Measurements from ENCODE around the gene SYNE4.
"Not testable (repeated sequence)": the region's sequence is repeated elsewhere in the genome, so short reads cannot be mapped to it uniquely, and the experiment has no call there.

Gene SYNE4

DNA sequence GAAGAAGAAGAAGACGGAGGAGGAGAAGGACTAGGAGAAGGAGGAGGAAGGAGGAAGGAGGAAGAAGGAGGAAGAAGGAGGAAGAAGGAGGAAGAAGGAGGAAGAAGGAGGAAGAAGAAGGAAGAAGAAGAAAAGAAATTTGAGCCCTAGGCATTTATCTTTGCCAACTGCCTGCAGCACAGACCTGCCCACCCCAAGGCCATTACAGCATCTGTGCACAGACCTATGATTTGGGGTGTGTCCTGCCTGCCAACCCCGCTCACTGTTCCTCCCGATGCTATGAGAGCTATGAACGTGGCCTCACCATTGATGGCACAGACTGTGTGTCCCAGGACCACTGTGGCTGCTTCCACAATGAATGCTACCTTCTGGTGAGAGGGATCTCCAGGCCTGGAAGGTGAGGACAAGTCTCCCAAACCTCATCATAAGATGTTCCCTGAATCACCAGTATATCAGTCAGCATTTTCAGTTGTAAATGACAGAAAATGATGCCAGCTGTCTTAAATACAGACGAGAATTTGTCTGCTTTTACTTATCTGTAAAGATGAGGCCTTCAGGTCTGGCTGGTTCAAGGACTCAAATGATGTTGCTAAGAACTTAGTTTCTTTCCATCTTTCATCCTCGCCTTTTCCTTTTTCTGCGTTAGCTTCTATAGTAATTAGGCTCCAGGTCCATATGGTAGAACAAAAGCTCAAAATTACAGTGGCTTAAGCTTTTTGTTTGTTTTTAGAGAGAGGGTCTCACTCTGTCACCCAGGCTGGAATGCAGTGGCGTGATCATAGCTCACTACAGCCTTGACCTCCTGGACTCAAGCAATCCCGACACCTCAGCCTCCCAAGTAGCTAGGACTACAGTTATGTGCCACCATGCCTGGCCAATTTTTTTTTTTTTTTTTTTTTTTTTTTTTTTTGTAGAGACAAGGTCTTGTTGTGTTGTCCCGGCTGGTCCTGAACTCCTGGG, 17.6 kb downstream of the SYNE4 start:
- no peak for DNase-seq (ENCODE audit: low read depth)

DNA sequence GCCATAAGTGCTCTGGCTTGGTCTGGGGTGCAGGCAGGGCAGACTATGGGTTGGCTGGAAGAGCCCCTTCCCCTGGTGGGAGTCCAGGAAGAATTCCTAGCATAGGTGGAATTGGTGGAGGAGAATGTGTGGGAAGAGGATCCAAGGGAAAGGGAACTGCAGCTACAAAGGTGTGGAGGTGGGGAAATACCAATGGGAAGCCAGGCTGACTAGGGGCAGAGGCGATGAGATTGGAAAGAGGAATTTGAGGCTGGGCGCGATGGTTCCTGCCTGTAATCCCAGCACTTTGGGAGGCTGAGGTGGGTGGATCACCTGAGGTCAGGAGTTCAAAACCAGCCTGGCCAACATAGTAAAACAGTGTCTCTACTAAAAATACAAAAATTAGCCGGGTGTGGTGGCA, 18.5 kb downstream of the SYNE4 start:
- DNase-seq (ENCODE audit: low read depth) = no peak

DNA sequence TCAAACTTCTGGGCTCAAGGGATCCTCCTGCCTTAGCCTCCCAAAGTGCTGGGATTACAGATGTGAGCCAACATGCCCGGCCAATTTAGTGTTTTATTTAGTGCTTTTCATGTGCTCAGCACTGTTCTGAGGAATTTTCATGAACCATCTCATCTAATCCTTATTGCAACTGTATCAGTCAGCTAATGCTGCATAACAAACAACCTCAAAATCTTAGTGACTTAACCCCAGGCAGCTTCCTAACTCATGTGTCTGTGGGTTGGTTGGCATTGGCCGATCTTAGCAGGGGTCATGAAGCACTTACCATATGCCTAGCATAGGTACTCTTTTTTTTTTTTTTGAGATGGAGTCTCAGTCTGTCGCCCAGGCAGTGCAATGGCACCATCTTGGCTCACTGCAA, 19.8 kb downstream of the SYNE4 start:
- no peak for DNase-seq (ENCODE audit: low read depth)

DNA sequence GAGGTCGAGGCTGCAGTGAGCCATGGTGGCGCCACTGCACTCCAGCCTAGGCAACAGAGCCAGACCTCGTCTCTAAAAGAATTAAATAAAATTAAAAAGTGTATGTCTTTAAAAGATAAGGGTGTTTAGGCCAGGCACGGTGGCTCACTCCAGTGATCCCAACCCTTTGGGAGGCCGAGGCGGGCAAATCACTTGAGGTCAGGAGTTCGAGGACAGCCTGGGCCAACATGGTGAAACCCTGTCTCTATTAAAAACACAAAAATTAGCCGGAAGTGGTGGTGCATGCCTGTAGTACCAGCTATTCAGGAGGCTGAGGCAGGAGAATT, 21.1 kb downstream of the SYNE4 start:
- no peak for DNase-seq (ENCODE audit: low read depth)

DNA sequence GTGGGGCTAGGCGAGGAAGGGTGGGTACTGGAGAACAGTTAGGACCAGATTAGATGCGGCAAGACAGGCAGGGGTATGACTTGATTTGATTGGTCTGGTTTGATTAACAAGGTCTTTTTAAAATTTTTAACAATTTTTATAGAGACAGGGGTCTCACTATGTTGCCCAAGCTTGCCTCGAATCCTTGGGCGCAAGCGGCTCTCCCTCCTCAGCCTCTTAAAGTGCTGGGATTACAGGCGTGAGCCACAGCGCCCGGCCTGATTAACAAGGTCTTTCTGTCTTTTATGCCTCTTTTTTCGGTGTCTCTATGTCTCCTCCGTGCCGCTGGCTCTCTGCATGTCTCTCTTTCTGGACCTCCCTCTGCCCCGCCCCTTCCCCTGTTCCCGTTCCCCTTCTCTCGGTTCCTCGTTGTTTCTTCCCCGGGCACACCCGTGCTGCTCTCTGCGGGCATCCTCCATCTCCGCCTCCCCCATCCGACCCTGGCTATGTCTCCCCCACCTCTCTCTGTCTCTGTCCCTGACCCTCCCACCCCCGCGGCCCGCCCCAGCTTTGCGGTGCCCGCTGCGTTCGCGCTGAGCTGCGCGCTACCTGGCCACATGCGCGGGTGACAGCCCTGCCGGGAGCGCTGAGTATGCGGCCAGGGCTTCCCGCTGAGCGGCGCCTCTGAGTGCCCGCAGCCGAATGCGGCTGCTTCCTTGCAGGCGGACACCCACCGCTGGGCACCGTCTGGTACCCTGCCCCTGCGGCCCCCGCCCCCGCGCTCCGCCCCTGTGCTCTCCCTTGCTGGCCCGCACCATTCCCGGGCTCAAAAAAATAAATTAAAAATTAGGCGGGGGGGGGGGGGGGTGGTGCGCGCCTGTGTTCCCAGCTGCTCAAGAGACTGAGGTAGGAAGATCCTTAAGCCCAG, 21.7 kb downstream of the SYNE4 start:
- DNase-seq (ENCODE audit: low read depth) = no peak

DNA sequence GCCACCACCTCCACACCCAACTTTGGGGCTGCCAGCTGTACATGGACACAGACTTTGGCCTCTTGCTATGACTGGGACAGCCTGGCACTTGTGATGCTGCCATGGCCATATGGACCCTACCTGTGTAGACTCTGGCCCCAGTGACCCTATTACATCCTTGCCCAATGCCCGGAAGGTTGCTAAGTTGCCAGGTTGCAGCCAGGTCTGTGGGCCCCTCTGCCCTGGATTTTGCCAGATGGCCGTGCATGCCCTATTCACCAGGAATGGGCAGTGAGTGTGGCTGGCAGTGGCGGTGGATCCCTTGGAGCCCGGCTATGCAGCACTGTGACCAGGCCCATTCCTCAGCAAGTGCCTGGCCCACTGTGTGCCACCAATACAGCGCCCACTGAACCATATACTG, 22.5 kb downstream of the SYNE4 start:
- no peak for DNase-seq (ENCODE audit: low read depth)

DNA sequence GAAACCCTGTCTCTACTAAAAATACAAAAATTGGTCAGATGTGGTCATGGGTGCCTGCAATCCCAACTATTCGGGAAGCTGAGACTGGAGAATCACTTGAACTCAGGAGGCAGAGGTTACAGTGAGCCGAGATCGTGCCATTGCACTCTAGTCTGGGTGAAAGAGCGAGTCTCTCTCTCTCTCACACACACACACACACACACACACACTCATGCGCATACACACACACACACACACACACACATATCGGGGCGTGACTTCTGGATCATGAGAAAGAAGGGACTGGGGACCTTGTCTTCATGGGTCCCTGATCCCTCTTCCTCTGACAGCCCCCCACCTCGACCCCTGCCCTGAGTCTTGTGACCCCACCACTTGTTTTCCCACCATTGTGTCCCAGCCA, 25.4 kb downstream of the SYNE4 start:
- no peak for DNase-seq (ENCODE audit: low read depth)

DNA sequence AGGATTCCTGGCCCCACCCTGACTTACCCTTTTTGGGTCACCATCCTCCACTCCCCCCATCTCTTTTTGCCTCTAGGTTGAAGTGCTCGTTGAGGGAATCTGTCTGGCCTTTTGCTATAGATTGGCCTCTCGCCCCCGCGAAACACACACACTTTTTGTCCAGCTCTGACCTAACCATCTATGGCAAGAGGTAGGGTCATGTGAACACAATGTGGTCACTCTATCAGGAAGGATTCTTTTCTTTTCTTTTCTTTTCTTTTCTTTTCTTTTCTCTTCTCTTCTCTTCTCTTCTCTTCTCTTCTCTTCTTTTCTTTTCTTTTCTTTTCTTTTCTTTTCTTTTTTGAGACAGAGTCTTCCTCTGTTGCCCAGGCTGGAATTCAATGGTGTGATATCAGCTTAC, 27.6 kb downstream of the SYNE4 start:
- DNase-seq (ENCODE audit: low read depth) = not testable (repeated sequence)

DNA sequence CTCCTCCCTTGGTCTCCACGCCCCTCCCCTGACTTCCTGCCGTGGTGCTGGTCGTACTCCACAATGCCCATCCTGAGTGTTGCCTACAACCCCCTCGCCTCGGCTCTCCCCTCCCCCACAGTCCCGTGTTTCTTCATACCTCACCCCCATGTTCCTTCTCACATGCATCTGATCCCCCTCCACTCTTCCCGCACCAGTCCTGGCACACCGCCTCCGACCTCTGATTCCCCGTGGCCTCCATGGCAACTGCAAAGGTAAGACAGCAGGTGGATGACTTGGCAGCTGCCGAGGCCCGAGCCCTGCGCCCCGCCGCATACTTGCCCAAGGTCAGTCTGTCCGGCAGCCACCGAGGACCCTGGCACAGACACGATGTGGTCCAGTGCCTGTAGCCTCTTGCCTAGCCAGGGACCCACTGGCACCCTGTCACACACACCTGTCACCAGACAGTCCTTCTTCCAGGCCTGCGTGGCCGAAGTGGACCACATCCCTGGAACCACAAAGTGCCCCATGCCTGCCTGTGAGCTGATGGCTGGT, 29.7 kb downstream of the SYNE4 start:
- no peak for DNase-seq (ENCODE audit: low read depth)

DNA sequence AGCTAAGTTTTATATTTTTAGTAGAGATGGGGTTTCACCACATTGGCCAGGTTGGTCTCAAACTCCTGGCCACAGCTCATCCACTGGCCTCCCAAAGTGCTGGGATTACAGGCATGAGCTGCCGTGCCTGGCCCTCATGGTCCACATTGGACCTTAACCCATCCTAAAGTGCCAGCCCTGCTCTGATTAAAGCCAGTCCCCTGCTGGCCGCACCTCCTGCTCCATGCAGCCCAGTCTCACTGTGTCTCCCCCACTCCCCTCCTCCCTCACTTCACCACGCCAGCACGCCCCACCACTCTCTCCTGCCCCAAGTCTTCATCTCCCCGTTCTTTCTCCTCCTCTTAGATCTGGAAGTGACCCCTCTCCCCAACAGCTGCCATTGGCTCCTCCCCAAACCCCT, 30.3 kb downstream of the SYNE4 start:
- DNase-seq (ENCODE audit: low read depth) = no peak

DNA sequence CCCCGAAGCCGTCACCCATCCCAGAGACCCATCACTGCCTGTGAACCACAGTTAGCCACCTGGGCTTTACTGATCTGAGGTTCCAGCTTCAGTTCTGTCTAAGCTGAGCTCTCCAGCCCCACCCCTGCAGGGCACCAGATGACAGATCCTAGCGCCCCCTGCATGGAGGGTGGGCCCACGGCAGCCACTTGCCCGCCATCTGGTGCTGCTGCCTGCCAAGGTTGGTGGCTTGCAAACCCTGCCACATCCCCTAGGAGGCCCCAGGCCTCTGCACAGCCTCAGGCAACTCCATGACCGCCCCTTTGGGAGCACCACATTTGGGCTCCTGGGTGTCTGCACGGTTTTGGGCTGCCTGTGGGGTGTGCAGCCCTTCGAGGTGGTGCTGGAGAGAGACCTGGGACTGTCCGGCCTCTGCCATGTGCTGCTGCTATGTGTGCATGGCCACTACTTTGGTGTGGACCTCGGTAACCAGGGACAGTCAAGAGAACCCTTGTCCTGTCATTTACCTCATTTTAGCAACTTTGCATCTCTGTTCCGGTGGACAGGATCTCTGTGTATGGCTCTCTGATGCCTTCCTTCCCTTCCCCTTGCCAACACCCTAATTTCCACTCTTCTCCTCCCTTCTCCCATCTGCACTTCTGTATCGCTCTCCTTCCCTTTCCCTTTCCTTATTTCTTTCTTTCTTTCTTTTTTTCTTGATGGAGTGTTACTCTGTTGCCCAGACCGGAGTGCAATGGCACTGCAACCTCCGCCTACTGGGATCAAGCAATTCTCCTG, 31.0 kb downstream of the SYNE4 start:
- no peak for DNase-seq (ENCODE audit: low read depth)

DNA sequence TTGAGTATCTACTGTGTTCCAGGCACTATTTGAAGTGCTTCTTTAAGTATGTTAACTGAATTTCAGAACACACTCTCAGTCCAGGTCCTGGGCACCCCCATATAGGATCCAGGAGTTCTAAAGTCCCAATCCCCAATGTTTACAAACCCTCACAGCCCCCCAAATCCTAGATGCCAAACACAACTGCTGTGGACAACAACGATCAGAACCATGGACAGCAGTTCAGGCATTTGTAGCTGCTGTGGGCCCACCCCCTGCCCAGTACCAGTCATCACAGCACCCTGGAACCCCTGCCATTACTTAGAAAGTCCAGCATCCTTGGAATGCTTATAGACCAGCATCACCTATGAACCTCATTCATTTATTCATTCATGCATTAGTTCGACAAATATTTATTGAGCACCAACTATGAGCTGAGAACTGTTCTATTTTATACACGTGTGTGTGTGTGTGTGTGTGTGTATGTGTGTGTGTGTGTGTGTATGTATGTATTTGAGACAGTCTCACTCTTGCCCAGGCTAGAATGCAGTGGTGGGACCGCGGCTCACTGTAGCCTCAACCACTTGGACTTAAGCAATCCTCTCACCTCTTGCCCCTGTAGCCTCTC, 32.9 kb downstream of the SYNE4 start:
- DNase-seq (ENCODE audit: low read depth) = no peak

DNA sequence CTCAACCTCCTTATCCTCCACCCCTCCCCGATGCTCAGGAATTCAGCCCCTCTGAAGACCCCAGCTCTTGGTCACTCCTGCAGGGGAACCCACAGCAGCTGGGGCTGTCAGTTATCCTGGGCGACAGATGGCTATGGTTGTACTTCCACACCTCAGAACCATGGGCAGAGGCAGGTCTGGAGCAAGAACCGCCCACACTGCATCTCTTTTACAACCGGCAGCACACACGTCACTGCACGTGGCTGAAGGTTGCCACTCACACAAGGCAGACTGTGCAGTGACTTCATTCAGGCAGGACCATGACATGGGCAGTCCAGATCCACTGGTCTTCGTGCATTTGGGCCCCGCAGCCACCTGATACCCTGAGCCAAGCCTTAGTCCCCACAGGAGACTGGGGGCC, 35.1 kb downstream of the SYNE4 start:
- DNase-seq (ENCODE audit: low read depth) = no peak

DNA sequence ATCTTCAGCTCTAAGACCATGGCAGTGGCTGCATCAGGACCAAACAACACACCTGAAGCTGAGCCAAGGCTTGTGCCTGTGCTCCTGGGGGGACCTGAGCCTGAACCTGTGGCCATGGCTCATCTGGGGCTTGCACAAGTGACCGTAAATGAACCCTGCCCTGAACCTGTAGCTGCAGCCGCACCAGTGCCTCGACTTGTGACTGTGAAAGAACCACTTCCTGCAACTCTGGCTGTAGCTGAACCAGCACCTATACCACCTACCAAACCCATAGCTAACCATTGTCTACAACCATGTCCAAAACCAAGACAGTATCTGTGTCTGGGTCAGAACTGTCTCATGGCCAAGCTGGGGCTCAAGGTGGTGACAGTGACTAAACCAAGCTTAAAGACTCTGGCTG, 41.8 kb downstream of the SYNE4 start:
- no peak for DNase-seq (ENCODE audit: low read depth)

DNA sequence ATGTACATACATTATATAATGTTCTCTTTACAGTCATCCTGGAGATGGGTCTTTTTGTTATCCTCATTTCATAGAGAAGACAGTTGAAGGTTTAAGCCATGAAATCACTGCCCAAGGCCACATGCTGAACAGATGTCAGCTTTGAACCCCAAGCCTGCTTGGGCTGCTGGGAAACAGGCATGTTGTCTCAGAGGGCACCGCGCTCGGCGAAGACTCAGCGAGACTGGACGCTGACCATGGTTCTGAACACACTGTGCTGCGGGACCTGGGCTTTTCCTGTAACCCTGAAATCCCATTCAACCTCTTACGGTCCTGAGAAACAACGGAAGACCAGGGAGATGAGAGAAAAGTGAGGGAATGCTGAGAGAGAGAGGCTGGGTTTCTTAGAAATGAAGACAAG, 45.1 kb downstream of the SYNE4 start:
- DNase-seq (ENCODE audit: low read depth) = no peak

DNA sequence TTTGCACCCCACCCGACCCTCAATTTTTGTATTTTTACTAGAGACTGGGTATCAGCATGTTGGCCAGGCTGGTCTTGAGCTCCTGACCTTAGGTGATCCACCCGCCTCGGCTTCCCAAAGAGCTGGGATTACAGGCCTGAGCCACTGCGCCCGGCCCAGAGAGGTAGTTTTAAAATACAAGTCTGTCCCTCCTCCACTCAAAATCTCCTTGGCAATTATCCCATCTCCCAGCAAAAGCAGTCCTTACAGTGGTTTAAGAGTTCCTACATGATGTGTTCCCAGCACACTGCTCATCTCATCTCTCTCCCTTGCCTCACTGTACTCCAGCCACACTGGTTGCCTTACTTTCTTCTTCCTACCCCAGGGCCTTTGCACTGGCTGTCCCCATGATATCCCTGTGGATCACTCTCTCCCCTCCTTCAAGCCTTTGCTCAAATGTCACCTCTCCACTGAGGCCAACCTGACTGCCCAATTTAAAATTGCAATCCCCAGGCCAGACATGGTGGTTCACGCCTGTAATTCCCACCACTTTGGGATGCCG, 48.1 kb downstream of the SYNE4 start:
- DNase-seq (ENCODE audit: low read depth) = no peak

DNA sequence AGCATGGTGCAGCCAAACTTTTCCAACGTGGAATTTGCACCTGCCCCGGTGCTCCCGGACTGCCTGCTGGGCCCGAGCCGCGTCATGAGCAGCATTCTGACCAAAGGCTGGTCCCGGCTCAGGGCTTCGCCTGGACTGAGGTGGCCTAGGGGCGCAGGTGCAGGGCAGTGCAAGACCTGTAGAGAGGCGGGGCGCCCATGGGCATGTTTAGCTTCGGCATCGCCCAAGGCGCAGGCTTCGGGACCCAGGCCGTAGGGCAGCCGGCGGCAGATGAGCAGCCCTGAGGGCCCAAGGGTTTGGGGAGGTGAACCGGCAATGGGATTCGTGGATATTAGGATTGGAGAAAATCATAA, 48.7 kb downstream of the SYNE4 start:
- DNase-seq (ENCODE audit: low read depth) = no peak

DNA sequence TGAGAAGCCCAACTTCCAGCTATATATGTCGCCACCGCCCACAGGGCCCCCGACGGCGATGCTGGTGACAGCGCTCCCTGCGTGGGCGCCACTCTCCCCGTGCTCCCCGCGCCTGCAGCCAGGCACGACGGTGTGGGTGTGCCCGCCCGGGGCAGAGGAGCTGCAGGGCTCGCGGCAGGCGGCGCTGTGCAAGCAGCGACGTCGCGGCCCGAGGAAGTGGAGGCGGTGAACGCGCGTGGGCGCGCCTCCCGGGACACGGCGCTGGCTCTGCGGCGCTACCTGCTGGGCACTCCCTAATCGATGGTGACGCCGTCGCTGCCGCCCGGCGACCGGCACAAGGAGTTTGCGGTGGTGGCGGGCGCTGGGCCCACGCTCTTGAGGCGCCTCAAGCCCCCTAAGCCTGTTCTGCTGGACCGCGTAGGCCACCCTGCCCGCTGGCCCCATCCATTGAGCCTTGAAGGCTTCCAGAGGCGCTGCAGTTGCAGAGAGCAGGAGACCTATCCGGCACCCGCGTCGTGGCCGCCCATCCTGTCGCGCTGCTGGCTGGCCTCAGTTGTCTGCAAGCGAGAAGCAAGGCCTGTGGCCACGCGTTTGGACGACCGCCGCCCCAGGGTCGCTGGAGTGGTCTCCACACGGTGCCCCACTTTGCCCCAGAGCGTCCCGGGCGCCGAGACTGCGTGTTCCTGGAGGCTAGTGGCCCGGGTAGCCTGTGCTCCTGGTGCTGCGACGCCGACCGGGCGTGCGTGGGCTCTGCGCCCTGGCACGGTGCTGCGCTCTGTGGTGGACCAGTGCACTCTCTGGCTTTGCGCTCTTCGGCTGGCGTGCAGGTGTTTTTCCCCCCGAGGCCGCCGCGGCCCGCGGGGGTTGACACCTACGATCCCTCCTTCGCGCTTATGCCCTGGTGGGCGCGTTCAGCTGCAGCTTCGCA, 49.3 kb downstream of the SYNE4 start:
- no peak for DNase-seq (ENCODE audit: low read depth)

DNA sequence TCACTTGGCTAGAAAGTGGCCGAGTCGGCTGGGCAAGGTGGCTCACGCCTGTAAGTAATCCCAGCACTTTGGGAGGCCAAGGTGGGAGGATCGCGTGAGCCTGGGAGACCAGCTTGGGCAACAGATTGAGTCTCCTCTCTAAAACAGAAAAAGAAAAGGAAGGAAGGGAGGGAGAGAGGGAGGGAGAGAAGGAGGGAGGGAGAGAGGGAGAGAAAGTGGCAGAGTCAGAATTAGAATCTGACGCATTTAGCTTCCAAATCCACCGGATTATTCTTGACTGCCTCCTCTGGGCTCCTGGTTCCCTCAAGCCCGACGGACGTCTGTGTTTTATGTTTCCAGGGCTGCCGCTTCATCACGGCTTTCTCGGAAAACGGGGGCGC, 50.0 kb downstream of the SYNE4 start:
- no peak for DNase-seq (ENCODE audit: low read depth)

DNA sequence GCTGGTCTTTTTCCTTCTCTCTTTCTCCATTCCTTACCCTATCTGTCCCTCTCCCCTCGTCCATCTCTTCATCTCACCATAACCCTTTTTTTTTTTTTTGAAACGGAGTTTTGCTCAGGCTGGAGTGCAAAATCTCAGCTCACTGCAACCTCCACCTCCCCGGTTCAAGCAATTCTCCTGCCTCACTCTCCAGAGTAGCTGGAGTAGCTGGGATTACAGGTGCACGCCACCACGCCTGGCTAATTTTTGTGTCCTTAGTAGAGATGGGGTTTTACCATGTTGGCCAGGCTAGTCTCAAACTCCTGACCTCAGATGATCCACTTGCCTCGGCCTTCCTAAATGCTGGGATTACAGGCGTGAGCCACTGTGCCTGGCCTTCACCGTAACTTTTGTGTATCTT, 51.2 kb downstream of the SYNE4 start:
- not testable (repeated sequence) for DNase-seq (ENCODE audit: low read depth)

Measured in HS-5 (cell line).